Thoracic aorta (tissue), 2 donors: ENCODE results near the gene DOK3. TPM values are rescaled to one million over a fixed set of nuclear protein-coding genes. Genes with fewer than 3 reads are reported as not detected.

Source experiments
- ATAC-seq: fragments of 150-250 bp; one replicate; pipeline ENCODE4 v1.8.0; 2017; ENCODE audit warnings: low read depth; ENCODE audit not compliant: insufficient number of reproducible peaks, low FRiP score
- DNase-seq: peaks from one replicate; pipeline ENCODE4 v3.0.0-alpha.2; 2020; ENCODE audit warnings: low spot score
- H3K27ac ChIP-seq, 2 donors: fragments of 200-600 bp; sonication (generic); 1 replicate in 1 of 2; 2 replicates in 1 of 2; pipeline ENCODE4 v1.5.1; 2016; ENCODE audit warnings: mild to moderate bottlenecking in 2 of 2, moderate library complexity in 2 of 2
- H3K27me3 ChIP-seq: fragments of 200-600 bp; sonication (generic); replicated peaks from 2 replicates; pipeline ENCODE4 v1.6.0; 2016; ENCODE audit warnings: mild to moderate bottlenecking; ENCODE audit not compliant: insufficient read depth
- H3K36me3 ChIP-seq: fragments of 200-600 bp; sonication (generic); one replicate; pipeline ENCODE4 v1.5.1; 2016
- H3K4me1 ChIP-seq, 2 donors: fragments of 200-600 bp; sonication (generic); 1 replicate in 1 of 2; 2 replicates in 1 of 2; pipeline versions ENCODE4 v1.5.1 to v1.6.0; 2016; ENCODE audit warnings: low read depth in 2 of 2, mild to moderate bottlenecking in 1 of 2; ENCODE audit not compliant: control insufficient read depth in 1 of 2
- H3K4me3 ChIP-seq: fragments of 200-600 bp; sonication (generic); 2 replicates; pipeline ENCODE4 v1.5.1; 2016; ENCODE audit warnings: mild to moderate bottlenecking
- H3K9me3 ChIP-seq: fragments of 200-600 bp; sonication (generic); 2 replicates; pipeline ENCODE4 v1.5.1; 2016
- CTCF ChIP-seq: fragments of 200-600 bp; sonication (generic); IDR thresholded peaks from one replicate; pipeline ENCODE4 v1.5.1; 2019; ENCODE audit warnings: antibody characterized with exemption
- total RNA-seq, 2 donors: library from RNA; depleted of rRNA; stranded (reverse); fragments of >200 nt; gene quantifications; one replicate each; pipeline versions ENCODE4 v1.1.0 to v1.2.3, GENCODE V29; 2016

DOK3 gene
- total RNA-seq, 2 donors from 2014 or later: 20.5 to 35.6 TPM

DNA sequence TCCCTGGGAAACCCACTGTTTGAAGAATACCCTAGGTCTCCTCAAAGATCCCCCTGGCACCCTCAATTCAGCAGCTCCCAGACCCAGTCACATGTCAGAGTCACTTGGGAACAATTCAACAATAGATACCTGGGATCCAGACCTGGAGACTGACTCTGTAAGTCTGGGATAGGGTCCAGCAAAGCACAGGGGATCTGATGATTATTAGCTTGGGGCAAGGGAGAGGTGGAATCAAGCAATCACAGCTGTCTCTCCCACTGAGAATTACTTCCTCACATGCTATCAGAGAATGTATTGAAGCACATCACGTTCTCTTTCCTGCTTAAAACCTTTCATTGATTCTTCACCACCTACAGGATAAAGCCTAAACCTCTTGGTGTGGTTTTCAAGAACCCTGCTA lies 38.9 kb upstream of the DOK3 start:
- Histone ChIP-seq H3K27ac (peak overlapping the region; percentile 18 to 32), H3K27me3 (no peaks in the 10 kb centered on the region), H3K4me1 (peaks cover 45 to 91% of the 10 kb centered on the region in 2 donors), H3K36me3 (no peaks in the 10 kb centered on the region), H3K4me3 (no peak overlapping the region), H3K9me3 (no peaks in the 10 kb centered on the region)
- DNase-seq: no peak
- no peak for TF ChIP-seq CTCF
- ATAC-seq: no peak

DNA sequence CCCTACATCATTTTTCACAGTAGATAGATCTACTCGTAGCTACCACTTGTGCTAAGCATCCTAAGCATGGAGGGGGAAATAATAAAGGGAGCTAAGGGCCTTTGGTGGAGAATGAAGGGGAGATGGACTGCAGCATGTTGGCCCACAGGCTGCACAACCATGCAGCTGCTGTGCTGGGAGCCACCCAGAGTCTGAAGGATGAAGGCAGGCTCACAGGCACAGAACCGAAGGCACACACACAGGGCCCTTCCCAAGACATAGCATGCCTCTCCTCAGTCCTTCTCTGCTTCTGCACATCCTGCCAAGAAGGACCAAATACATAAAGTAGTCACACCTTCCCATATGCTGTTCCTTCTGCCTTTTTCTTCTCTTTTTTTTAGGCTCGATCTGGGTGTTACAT lies 38.1 kb upstream of the DOK3 start:
- no peak for DNase-seq
- H3K27ac ChIP-seq: peak overlapping the region; percentile 18 to 32

DNA sequence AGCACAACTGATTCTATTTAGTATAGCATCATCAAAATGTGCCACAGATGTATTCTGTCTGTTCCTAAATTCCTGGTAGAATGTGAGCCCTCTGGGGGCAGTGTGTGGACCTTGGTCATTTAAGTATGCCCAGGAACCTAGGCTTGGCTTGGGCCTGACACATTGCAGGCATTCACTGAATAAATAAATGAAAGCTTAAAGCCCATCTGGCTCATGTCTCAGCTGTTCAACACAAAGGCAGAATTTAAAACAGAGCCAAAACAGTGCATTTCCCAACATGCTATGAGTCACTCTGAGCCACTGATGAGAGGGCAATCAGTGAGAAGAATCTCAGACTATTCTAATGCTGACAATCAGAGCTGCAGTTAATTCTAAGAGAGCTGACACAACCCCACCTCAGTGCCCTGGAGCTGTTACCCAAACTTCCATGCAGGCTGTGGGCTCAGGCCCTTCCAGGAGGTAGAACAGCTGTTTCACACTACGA lies 36.7 kb upstream of the DOK3 start:
- H3K36me3 ChIP-seq: no peaks in the 10 kb centered on the region
- DNase-seq: peak; percentile 65
- H3K4me3 ChIP-seq: no peak overlapping the region
- peaks cover 37 to 87% of the 10 kb centered on the region in 2 donors for H3K4me1 ChIP-seq
- no peaks in the 10 kb centered on the region for H3K9me3 ChIP-seq
- no peak for TF ChIP-seq CTCF
- peak overlapping the region; percentile 81 to 90 for H3K27ac ChIP-seq
- ATAC-seq: peak; percentile 94
- no peaks in the 10 kb centered on the region for H3K27me3 ChIP-seq

More for the DNA sequence above, 38.1 kb upstream of the DOK3 start:
- no peak for TF ChIP-seq CTCF
- no peak for ATAC-seq
- Histone ChIP-seq H3K27me3 (no peaks in the 10 kb centered on the region), H3K9me3 (no peaks in the 10 kb centered on the region), H3K36me3 (no peaks in the 10 kb centered on the region), H3K4me3 (no peak overlapping the region), H3K4me1 (peaks cover 37 to 91% of the 10 kb centered on the region in 2 donors)

GRCh38 chr5:177545487-177546257 lies 36.0 kb upstream of the DOK3 start:
- peaks cover 37 to 88% of the 10 kb centered on the region in 2 donors for H3K4me1 ChIP-seq
- TF ChIP-seq CTCF: no peak
- H3K36me3 ChIP-seq: no peaks in the 10 kb centered on the region
- no peak overlapping the region for H3K4me3 ChIP-seq
- DNase-seq (peak; percentile 65), ATAC-seq (peak; percentile 89)
- H3K9me3 ChIP-seq: no peaks in the 10 kb centered on the region
- no peaks in the 10 kb centered on the region for H3K27me3 ChIP-seq
- H3K27ac ChIP-seq: peak overlapping the region; percentile 81 to 90

DNA sequence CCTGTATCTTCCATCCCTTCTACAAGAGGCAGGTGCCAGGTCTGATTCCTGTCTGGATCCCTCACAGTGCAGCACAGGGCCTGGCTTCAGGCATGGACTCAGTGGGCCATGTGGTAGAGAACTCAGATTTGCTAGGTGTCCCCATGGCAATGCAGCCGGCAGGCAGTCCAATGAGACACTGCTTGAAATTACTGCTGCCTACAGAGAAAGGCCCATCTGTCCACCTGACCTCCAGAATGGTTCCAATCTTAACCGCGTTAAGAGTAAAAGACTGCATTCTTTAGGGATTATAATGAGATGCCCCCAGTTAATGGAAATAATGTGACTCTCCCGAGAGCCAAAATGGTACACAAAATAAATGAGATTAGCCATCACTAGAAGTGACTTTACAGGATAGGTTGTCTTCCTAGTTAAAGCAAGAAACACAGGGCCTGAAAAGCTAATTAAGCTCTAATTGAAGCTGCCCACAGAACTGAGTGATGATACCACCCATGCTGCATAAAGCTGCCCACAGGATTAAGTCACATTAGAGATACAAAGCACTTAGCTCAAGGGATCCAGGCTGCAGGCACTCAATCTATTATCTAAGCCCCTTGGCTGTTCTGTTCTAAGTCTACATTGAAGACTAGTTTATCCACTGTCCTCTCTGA lies 33.3 kb upstream of the DOK3 start:
- peak overlapping the region in 1 of 2 donors; percentile 25 for H3K27ac ChIP-seq
- H3K4me1 ChIP-seq: peaks cover 46 to 91% of the 10 kb centered on the region in 2 donors

More for the DNA sequence above, 33.3 kb upstream of the DOK3 start:
- no peak for ATAC-seq
- H3K27me3 ChIP-seq: no peaks in the 10 kb centered on the region
- H3K9me3 ChIP-seq: no peaks in the 10 kb centered on the region
- H3K36me3 ChIP-seq: no peaks in the 10 kb centered on the region
- no peak for TF ChIP-seq CTCF
- DNase-seq: no peak
- H3K4me3 ChIP-seq: no peak overlapping the region
